Fibroblast of skin of left quadriceps (primary cell): ENCODE results near the gene MPPE1.
"Not testable (repeated sequence)": the region's sequence is repeated elsewhere in the genome, so short reads cannot be mapped to it uniquely, and the experiment has no call there.

ENCODE experiments used
- DNase-seq, 2 experiments: peaks; one replicate each; pipeline ENCODE4 v3.0.0-alpha.2; 2013; ENCODE audit warnings: low read depth in 2 of 2

MPPE1 gene

GRCh38 chr18:11925800-11926481, 17.8 kb upstream of the MPPE1 start:
- no peak for DNase-seq

GRCh38 chr18:11923450-11923849, 15.3 kb upstream of the MPPE1 start:
- DNase-seq: no peak

- DNase-seq: not testable (repeated sequence)
Measured at GRCh38 chr18:11919522-11919921, 11.4 kb upstream of the MPPE1 start.

- not testable (repeated sequence) for DNase-seq
Measured at GRCh38 chr18:11916880-11917279, 8.8 kb upstream of the MPPE1 start.

- DNase-seq: no peak
Measured at GRCh38 chr18:11909591-11910026, 1.5 kb upstream of the MPPE1 start.

GRCh38 chr18:11909061-11909455, 941 bp upstream of the MPPE1 start:
- no peak for DNase-seq

GRCh38 chr18:11906926-11907874, 917 bp downstream of the MPPE1 start:
- no peak for DNase-seq

- DNase-seq: no peak
Measured at GRCh38 chr18:11906176-11906575, 1.9 kb downstream of the MPPE1 start.

GRCh38 chr18:11905613-11906012, 2.5 kb downstream of the MPPE1 start:
- DNase-seq: no peak

GRCh38 chr18:11902522-11903292, 5.4 kb downstream of the MPPE1 start:
- DNase-seq: no peak

GRCh38 chr18:11901826-11902438, 6.2 kb downstream of the MPPE1 start:
- no peak for DNase-seq

- DNase-seq: no peak
Measured at GRCh38 chr18:11899063-11899462, 9.1 kb downstream of the MPPE1 start.

- no peak for DNase-seq
Measured at GRCh38 chr18:11897781-11898180, 10.3 kb downstream of the MPPE1 start.

GRCh38 chr18:11892438-11892837, 15.7 kb downstream of the MPPE1 start:
- DNase-seq: not testable (repeated sequence)

GRCh38 chr18:11891737-11892136, 16.4 kb downstream of the MPPE1 start:
- DNase-seq: no peak

- DNase-seq: no peak
Measured at GRCh38 chr18:11889284-11889683, 18.8 kb downstream of the MPPE1 start.

GRCh38 chr18:11888726-11889125, 19.4 kb downstream of the MPPE1 start:
- no peak for DNase-seq

- DNase-seq: no peak
Measured at GRCh38 chr18:11887328-11888128, 20.6 kb downstream of the MPPE1 start.

- DNase-seq: no peak
Measured at GRCh38 chr18:11886577-11887110, 21.5 kb downstream of the MPPE1 start.

- no peak for DNase-seq
Measured at GRCh38 chr18:11885278-11885947, 22.7 kb downstream of the MPPE1 start.
